Epithelial cell of proximal tubule (primary cell): ENCODE measurements around the gene HORMAD2. TPM values are rescaled to one million over a fixed set of nuclear protein-coding genes. Genes with fewer than 3 reads are reported as not detected.
"Not testable (repeated sequence)": the region's sequence is repeated elsewhere in the genome, so short reads cannot be mapped to it uniquely, and the experiment has no call there.

Experiments
- DNase-seq: peaks from one replicate; pipeline ENCODE4 v3.0.0-alpha.2; 2011; ENCODE audit warnings: low read depth
- H3K4me3 ChIP-seq: 2 replicates; pipeline ENCODE4 v1.5.1; 2011; ENCODE audit warnings: low read depth, mild to moderate bottlenecking, low read length
- CTCF ChIP-seq: conservative IDR thresholded peaks from 2 replicates; pipeline ENCODE4 v1.5.1; 2012; ENCODE audit warnings: low read depth, mild to moderate bottlenecking, low read length
- total RNA-seq: library from RNA; depleted of rRNA; stranded (reverse); fragments of >200 nt; gene quantifications from 2 replicates; pipeline ENCODE4 v1.2.3, GENCODE V29; 2015

The HORMAD2 gene
- total RNA-seq, 1 donor from 2014 or later: not detected

- H3K4me3 ChIP-seq: no peak overlapping the region
- peak; percentile 97 for DNase-seq
- peak; percentile 39 for TF ChIP-seq CTCF
These were observed 132.2 kb downstream of the HORMAD2 start for GRCh38 chr22:30212363-30212995.

- no peak for TF ChIP-seq CTCF
- DNase-seq: no peak
- H3K4me3 ChIP-seq: no peak overlapping the region
These were observed 132.8 kb downstream of the HORMAD2 start for GRCh38 chr22:30212996-30213441.

- TF ChIP-seq CTCF: no peak
- no peak overlapping the region for H3K4me3 ChIP-seq
- no peak for DNase-seq
These were observed 134.6 kb downstream of the HORMAD2 start for GRCh38 chr22:30214703-30215407.

- DNase-seq, H3K4me3 ChIP-seq: not testable (repeated sequence)
These were observed 136.0 kb downstream of the HORMAD2 start for GRCh38 chr22:30216272-30216671.

- TF ChIP-seq CTCF: no peak
- H3K4me3 ChIP-seq: no peak overlapping the region
- no peak for DNase-seq
These were observed 136.4 kb downstream of the HORMAD2 start for GRCh38 chr22:30216710-30217109.

GRCh38 chr22:30217698-30218560 is 137.7 kb downstream of the HORMAD2 start:
- no peak overlapping the region for H3K4me3 ChIP-seq
- TF ChIP-seq CTCF: no peak
- no peak for DNase-seq

- TF ChIP-seq CTCF: peak; percentile 25
- no peak for DNase-seq
- H3K4me3 ChIP-seq: no peak overlapping the region
These were observed 138.9 kb downstream of the HORMAD2 start for GRCh38 chr22:30219049-30219654.
